GM20000 (cell line): ENCODE results near the gene TMEM258.

Experiments used
- DNase-seq: peaks from one replicate; pipeline ENCODE4 v3.0.0; 2012; ENCODE audit warnings: low spot score
- TF ChIP-seq, protein P1 (sequence below): IDR thresholded peaks from 2 replicates; pipeline ENCODE4 v1.5.1; 2012; ENCODE audit warnings: mild to moderate bottlenecking, control low read depth; ENCODE audit errors: extremely low read depth, missing control alignments

The TMEM258 gene

GRCh38 chr11:61752925-61753521 lies 39.4 kb downstream of the TMEM258 start:
- no peak for DNase-seq
- TF ChIP-seq, protein P1, sequence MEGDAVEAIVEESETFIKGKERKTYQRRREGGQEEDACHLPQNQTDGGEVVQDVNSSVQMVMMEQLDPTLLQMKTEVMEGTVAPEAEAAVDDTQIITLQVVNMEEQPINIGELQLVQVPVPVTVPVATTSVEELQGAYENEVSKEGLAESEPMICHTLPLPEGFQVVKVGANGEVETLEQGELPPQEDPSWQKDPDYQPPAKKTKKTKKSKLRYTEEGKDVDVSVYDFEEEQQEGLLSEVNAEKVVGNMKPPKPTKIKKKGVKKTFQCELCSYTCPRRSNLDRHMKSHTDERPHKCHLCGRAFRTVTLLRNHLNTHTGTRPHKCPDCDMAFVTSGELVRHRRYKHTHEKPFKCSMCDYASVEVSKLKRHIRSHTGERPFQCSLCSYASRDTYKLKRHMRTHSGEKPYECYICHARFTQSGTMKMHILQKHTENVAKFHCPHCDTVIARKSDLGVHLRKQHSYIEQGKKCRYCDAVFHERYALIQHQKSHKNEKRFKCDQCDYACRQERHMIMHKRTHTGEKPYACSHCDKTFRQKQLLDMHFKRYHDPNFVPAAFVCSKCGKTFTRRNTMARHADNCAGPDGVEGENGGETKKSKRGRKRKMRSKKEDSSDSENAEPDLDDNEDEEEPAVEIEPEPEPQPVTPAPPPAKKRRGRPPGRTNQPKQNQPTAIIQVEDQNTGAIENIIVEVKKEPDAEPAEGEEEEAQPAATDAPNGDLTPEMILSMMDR: no peak

GRCh38 chr11:61752117-61752924 lies 40.1 kb downstream of the TMEM258 start, which contains the start of gene MYRF:
MYRF (plus strand) TSS chr11:61752636; CDS start chr11:61752745, 109 bp downstream.
- TF ChIP-seq, protein P1: peak; percentile 98
- peak; percentile 90 for DNase-seq

DNA sequence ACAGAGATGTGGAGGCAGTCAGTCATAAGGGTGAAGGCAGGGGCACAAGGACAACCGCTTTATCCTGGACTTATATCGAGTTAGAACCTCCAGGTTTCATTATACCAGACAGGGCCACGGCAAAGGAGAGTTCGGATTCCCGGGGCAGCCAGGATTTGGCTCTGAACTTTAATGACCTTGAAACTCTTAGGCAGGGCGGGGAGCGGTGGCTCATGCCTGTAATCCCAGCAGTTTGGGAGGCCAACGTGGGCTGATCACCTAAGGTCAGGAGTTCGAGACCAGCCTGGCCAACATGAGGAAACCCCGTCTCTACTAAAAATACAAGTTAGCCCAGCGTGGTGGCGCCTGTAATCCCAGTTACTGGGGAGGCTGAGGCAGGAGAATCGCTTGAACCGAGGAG lies 41.0 kb downstream of the TMEM258 start:
- no peak for DNase-seq
- TF ChIP-seq, protein P1: no peak

DNA sequence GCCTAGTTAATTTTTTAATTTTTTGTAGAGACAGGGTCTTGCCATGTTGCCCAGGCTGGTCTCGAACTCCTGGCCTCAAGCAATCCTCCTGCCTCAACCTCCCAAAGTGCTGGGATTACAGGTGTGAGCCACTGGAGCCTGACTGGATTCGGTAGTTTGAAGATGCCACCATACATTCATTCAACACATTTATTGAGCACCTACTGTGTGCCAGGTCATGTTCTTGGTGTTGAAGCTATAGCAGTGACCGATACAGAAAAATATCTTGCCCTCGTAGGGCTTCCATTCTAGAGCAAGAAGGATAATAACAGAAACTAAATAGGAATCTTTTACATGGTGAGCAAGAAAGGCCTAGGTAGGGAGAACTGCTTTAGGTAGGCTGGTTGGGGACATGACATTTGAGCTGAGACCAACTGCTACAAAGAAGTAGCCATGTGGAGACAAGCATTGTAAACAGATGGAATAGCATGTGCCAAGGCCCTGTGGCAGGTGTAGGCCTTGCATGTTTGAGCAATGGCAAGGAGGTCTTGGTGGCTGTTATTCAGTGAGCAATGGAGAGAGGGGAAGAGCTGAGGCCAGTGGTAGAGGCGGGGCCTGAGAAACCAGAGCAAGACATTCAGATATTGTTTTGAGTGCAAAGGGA lies 41.6 kb downstream of the TMEM258 start:
- DNase-seq: no peak
- TF ChIP-seq, protein P1: no peak

DNA sequence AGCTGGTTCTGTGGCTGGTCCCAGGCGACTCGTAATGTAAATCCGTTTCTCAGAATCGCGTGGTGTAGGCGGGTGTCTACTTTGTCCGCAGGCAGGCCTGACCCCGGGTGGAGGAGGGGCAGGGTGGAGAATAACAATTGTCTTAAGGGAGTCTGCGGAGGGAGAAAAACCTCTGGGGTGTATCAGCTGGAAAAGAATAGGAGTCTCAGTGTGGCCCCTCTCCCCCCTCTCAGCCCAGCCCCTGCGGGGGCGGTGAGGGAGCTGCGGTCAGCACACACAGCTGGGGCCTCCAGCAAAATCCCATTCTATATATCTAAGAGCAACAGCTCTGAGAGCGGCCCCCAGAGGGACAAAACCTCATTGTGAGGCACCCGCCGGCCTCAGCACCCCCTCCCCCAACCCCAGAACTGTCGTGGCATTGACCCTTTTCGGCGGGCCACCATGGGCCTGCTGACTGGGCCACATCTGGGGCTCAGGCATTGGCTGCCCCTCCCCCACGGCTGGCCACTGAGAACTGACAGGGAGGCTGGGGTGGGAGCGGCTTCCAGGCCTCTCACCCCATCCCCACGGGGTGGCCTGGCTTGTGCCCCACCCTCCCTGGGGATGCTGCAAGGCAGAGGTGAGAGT lies 42.7 kb downstream of the TMEM258 start:
- TF ChIP-seq, protein P1: no peak
- DNase-seq: no peak

GRCh38 chr11:61747967-61748285 lies 44.5 kb downstream of the TMEM258 start:
- TF ChIP-seq, protein P1: no peak
- DNase-seq: no peak
